SK-N-SH (cell line): ENCODE measurements around the gene ZFHX3. TPM values are rescaled to one million over a fixed set of nuclear protein-coding genes. Genes with fewer than 3 reads are reported as not detected.
A peak's percentile ranks its signal among the peaks of the same experiment; 100 is the strongest.

Experiments used
- CTCF ChIA-PET: fragments of 300-600, 350-600 bp; formaldehyde crosslinking; extraction: SDS; loops from one replicate; lab custom pipeline; 2021; lab: Yijun Ruan, JAX
- POLR2A ChIA-PET: fragments of 350-600 bp; sonication (Branson Sonifier 250); formaldehyde crosslinking; extraction: SDS; loops from one replicate; lab custom pipeline; 2020; ENCODE audit warnings: antibody characterized with exemption, inconsistent platforms; lab: Yijun Ruan, JAX
- DNase-seq: peaks from one replicate; pipeline ENCODE4 v3.0.0; 2012
- H2AFZ ChIP-seq: fragments of 200-600 bp; sonication (generic); 2 replicates; pipeline ENCODE4 v1.8.1; 2016; ENCODE audit warnings: antibody characterized with exemption, mild to moderate bottlenecking, low read depth
- H3F3A ChIP-seq: fragments of 200-600 bp; sonication (generic); replicated peaks from 2 replicates; pipeline ENCODE3; 2016; ENCODE audit warnings: antibody characterized with exemption, mild to moderate bottlenecking; ENCODE audit not compliant: insufficient read depth
- H3K27ac ChIP-seq, 2 experiments: fragments of 200-500 bp in 1 of 2; fragments of 200-600 bp in 1 of 2; sonication (Bioruptor generic) in 1 of 2; sonication (generic), shearing (Covaris generic) in 1 of 2; 2 replicates each; pipeline versions ENCODE4 v1.5.1 to v1.6.1; 2014 to 2016; ENCODE audit warnings: low read depth in 2 of 2, inconsistent platforms in 1 of 2, low read length in 1 of 2, mild to moderate bottlenecking in 1 of 2, mixed read lengths in 1 of 2
- H3K27me3 ChIP-seq: fragments of 200-600 bp; sonication (generic), shearing (Covaris generic); 2 replicates; pipeline ENCODE4 v1.6.1; 2016; ENCODE audit warnings: mixed run types; ENCODE audit not compliant: insufficient read depth
- H3K36me3 ChIP-seq, 2 experiments: fragments of 200-500 bp in 1 of 2; fragments of 200-600 bp in 1 of 2; sonication (Bioruptor generic) in 1 of 2; sonication (generic) in 1 of 2; replicated peaks in 1 of 2; 2 replicates each; pipeline versions ENCODE3 to v1.5.1; 2014 to 2016; ENCODE audit warnings: low read length in 1 of 2, mild to moderate bottlenecking in 1 of 2; ENCODE audit not compliant: insufficient read depth in 2 of 2, control insufficient read depth in 1 of 2
- H3K4me1 ChIP-seq, 2 experiments: fragments of 200-500 bp in 1 of 2; fragments of 200-600 bp in 1 of 2; sonication (Bioruptor generic) in 1 of 2; sonication (generic), shearing (Covaris generic) in 1 of 2; 2 replicates each; pipeline versions ENCODE4 v1.5.1 to v1.6.1; 2014 to 2016; ENCODE audit warnings: low read depth in 1 of 2, low read length in 1 of 2, mixed run types in 1 of 2; ENCODE audit not compliant: insufficient read depth in 2 of 2, control insufficient read depth in 1 of 2
- H3K4me2 ChIP-seq: fragments of 200-600 bp; sonication (generic), shearing (Covaris generic); 2 replicates; pipeline ENCODE4 v1.6.1; 2017; ENCODE audit warnings: mixed run types
- H3K4me3 ChIP-seq, 2 experiments: fragments of 200-500 bp in 1 of 2; fragments of 200-600 bp in 1 of 2; sonication (Bioruptor generic) in 1 of 2; sonication (generic), shearing (Covaris generic) in 1 of 2; 2 replicates each; pipeline versions ENCODE4 v1.5.1 to v1.8.1; 2014 to 2016; ENCODE audit warnings: low read depth in 2 of 2, inconsistent platforms in 1 of 2, low read length in 1 of 2, mild to moderate bottlenecking in 1 of 2, mixed read lengths in 1 of 2, moderate library complexity in 1 of 2
- H3K79me2 ChIP-seq: fragments of 200-600 bp; sonication (generic); 2 replicates; pipeline ENCODE4 v1.8.1; 2017; ENCODE audit warnings: mild to moderate bottlenecking; ENCODE audit not compliant: insufficient read depth
- H3K9ac ChIP-seq: fragments of 200-600 bp; sonication (generic); 2 replicates; pipeline ENCODE4 v1.6.1; 2017; ENCODE audit warnings: mixed run types
- H3K9me2 ChIP-seq: fragments of 200-600 bp; sonication (generic); 2 replicates; pipeline ENCODE4 v1.6.1; 2017; ENCODE audit warnings: mixed run types
- H3K9me3 ChIP-seq: fragments of 200-600 bp; sonication (generic); 2 replicates; pipeline ENCODE4 v1.6.1; 2017; ENCODE audit warnings: mixed run types, mild to moderate bottlenecking, moderate library complexity
- H4K20me1 ChIP-seq: fragments of 200-600 bp; sonication (generic); 2 replicates; pipeline ENCODE4 v1.6.1; 2017; ENCODE audit warnings: mild to moderate bottlenecking, mixed run types; ENCODE audit not compliant: insufficient read depth
- CHD2 ChIP-seq: fragments of 150-350 bp; IDR thresholded peaks from 2 replicates; pipeline ENCODE4 v1.6.1; 2018; ENCODE audit warnings: low read length; ENCODE audit not compliant: partially characterized antibody
- EZH2phosphoT487 ChIP-seq: fragments of 200-600 bp; sonication (generic); IDR thresholded peaks from 2 replicates; pipeline ENCODE4 v1.6.1; 2017; ENCODE audit warnings: low read depth, mixed run types, mild to moderate bottlenecking, antibody characterized with exemption, moderate library complexity, borderline replicate concordance
- FOSL2 ChIP-seq: IDR thresholded peaks from 2 replicates; pipeline ENCODE4 v1.4.0; 2012; ENCODE audit warnings: low read depth, mild to moderate bottlenecking, moderate library complexity, borderline replicate concordance
- FOXJ3 ChIP-seq: sonication (generic); formaldehyde crosslinking; IDR thresholded peaks from 2 replicates; pipeline ENCODE4 v1.5.1; 2020; ENCODE audit warnings: mild to moderate bottlenecking, missing genetic modification reagents
- GATA2 ChIP-seq: sonication (generic); formaldehyde crosslinking; IDR thresholded peaks from 2 replicates; pipeline ENCODE4 v1.5.0; 2020; ENCODE audit warnings: mild to moderate bottlenecking, missing genetic modification reagents
- JUND ChIP-seq: IDR thresholded peaks from 2 replicates; pipeline ENCODE4 v1.4.0; 2012
- MEF2A ChIP-seq: IDR thresholded peaks from 2 replicates; pipeline ENCODE4 v1.4.0; 2012; ENCODE audit warnings: low read depth, borderline replicate concordance
- MXI1 ChIP-seq: IDR thresholded peaks from 2 replicates; pipeline ENCODE4 v1.6.1; 2012; ENCODE audit warnings: mild to moderate bottlenecking, low read depth, low read length, improper control_type of control experiment
- NFIC ChIP-seq: IDR thresholded peaks from 2 replicates; pipeline ENCODE4 v1.4.0; 2012; ENCODE audit warnings: borderline replicate concordance
- PBX3 ChIP-seq: IDR thresholded peaks from 2 replicates; pipeline ENCODE4; 2012
- POLR2AphosphoS5 ChIP-seq: IDR thresholded peaks from 2 replicates; pipeline ENCODE4 v1.6.1; 2012; ENCODE audit warnings: low read depth, low read length
- RFX5 ChIP-seq: IDR thresholded peaks from 2 replicates; pipeline ENCODE4 v1.6.1; 2012; ENCODE audit warnings: mild to moderate bottlenecking, improper control_type of control experiment, low read length
- SIN3A ChIP-seq: IDR thresholded peaks from 2 replicates; pipeline ENCODE4 v1.6.1; 2012; ENCODE audit warnings: low read depth, mild to moderate bottlenecking, low read length, moderate library complexity, borderline replicate concordance
- SMC3 ChIP-seq: IDR thresholded peaks from 2 replicates; pipeline ENCODE4 v1.6.1; 2012; ENCODE audit warnings: low read depth, low read length, improper control_type of control experiment
- TCF12 ChIP-seq: IDR thresholded peaks from 2 replicates; pipeline ENCODE4 v1.4.0; 2012
- USF2 ChIP-seq: fragments of 150-350 bp; IDR thresholded peaks from 2 replicates; pipeline ENCODE4 v1.6.1; 2017; ENCODE audit warnings: antibody characterized with exemption, low read length, low read depth, borderline replicate concordance
- WGBS: methylation state at CpG from one replicate; pipeline ENCODE4 v1.1.6; 2017; ENCODE audit warnings: low lambda C conversion rate; 5-methylcytosine and 5-hydroxymethylcytosine counted together
- polyA plus RNA-seq, 3 experiments: library from polyadenylated mRNA; depleted of rRNA; stranded (reverse); fragments of >200 nt; gene quantifications; 2 replicates each; pipeline ENCODE4 v1.2.3, GENCODE V29; 2012
- TF ChIP-seq, protein P1 (sequence below): fragments of 200-600 bp; sonication (generic); IDR thresholded peaks from 2 replicates; pipeline ENCODE4 v1.6.1; 2017; ENCODE audit warnings: antibody characterized with exemption, mild to moderate bottlenecking, moderate library complexity

Gene ZFHX3
- polyA plus RNA-seq, 1 of the 3 experiments (the other 2 are of a cell fraction) = 2.0 TPM

GRCh38 chr16:73025856-73026210 is 22.1 kb downstream of the ZFHX3 start:
- ChIA-PET CTCF (interaction anchor here (2.2 kb wide), 1 partner anchor 193 kb away, joined by 8 read pairs; no protein-coding TSS in a partner anchor), POLR2A (no interaction called here)
- Histone ChIP-seq H3K9me3 (no peaks in the 10 kb centered on the region), H3K4me2 (0 out of 2 replicates have a peak overlapping the region, but pooled peaks have one; percentile 8), H4K20me1 (peaks cover 87% of the 10 kb centered on the region), H3K36me3 (no peaks in the 10 kb centered on the region), H3K79me2 (peaks cover 99% of the 10 kb centered on the region), H3K27ac (peak overlapping the region; percentile 37 to 51; a peak in 3 of 4 replicates), H3K4me1 (peaks cover 0 to 56% of the 10 kb centered on the region in 2 experiments; a peak in 2 of 4 replicates), H3K27me3 (no peaks in the 10 kb centered on the region), H3K9ac (no peak overlapping the region), H3K9me2 (no peaks in the 10 kb centered on the region), H3K4me3 (no peak overlapping the region), H2AFZ (no peak overlapping the region), H3F3A (peaks cover 6% of the 10 kb centered on the region)
- WGBS = 78% methylated on average over 8 of the region's 8 CpGs
- no peak for DNase-seq
- TF ChIP-seq EZH2phosphoT487 (no peak), MXI1 (no peak), RFX5 (no peak), JUND (no peak), NFIC (no peak), FOXJ3 (CRISPR knock-in tag) (no peak), FOSL2 (no peak), SIN3A (no peak), MEF2A (no peak), GATA2 (CRISPR knock-in tag) (no peak), USF2 (no peak), SMC3 (no peak), PBX3 (no peak), CHD2 (no peak), TCF12 (no peak), POLR2AphosphoS5 (no peak)
- TF ChIP-seq, protein P1, sequence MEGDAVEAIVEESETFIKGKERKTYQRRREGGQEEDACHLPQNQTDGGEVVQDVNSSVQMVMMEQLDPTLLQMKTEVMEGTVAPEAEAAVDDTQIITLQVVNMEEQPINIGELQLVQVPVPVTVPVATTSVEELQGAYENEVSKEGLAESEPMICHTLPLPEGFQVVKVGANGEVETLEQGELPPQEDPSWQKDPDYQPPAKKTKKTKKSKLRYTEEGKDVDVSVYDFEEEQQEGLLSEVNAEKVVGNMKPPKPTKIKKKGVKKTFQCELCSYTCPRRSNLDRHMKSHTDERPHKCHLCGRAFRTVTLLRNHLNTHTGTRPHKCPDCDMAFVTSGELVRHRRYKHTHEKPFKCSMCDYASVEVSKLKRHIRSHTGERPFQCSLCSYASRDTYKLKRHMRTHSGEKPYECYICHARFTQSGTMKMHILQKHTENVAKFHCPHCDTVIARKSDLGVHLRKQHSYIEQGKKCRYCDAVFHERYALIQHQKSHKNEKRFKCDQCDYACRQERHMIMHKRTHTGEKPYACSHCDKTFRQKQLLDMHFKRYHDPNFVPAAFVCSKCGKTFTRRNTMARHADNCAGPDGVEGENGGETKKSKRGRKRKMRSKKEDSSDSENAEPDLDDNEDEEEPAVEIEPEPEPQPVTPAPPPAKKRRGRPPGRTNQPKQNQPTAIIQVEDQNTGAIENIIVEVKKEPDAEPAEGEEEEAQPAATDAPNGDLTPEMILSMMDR = no peak
